Mesenchymal stem cell (in vitro differentiated cells and primary cell): ENCODE results near the gene PIP5K1B.

ENCODE experiments used
- DNase-seq: peaks from one replicate; pipeline ENCODE4 v3.0.0-alpha.2; 2013
- H2AFZ ChIP-seq: one replicate; pipeline ENCODE4 v1.6.1; 2013; ENCODE audit warnings: low read depth, mild to moderate bottlenecking, control low read depth, inconsistent platforms, low read length, moderate library complexity
- H2AK5ac ChIP-seq: 2 replicates; pipeline ENCODE4 v1.6.1; 2013; ENCODE audit warnings: low read length, moderate library complexity, mild to moderate bottlenecking, inconsistent platforms; ENCODE audit not compliant: severe bottlenecking
- H2BK120ac ChIP-seq: one replicate; pipeline ENCODE4 v1.6.1; 2013; ENCODE audit warnings: low read depth, mild to moderate bottlenecking, inconsistent platforms, low read length, moderate library complexity
- H2BK12ac ChIP-seq, 2 experiments: one replicate each; pipeline ENCODE4 v1.6.1; 2013; ENCODE audit warnings: inconsistent platforms in 2 of 2, low read length in 2 of 2, mild to moderate bottlenecking in 2 of 2, moderate library complexity in 2 of 2, control low read depth in 1 of 2
- H2BK15ac ChIP-seq: one replicate; pipeline ENCODE4 v1.6.1; 2013; ENCODE audit warnings: mild to moderate bottlenecking, low read depth, inconsistent platforms; ENCODE audit not compliant: poor library complexity, severe bottlenecking
- H2BK5ac ChIP-seq: 2 replicates; pipeline ENCODE4 v1.6.1; 2013; ENCODE audit warnings: low read depth, mild to moderate bottlenecking, low read length, control low read depth, inconsistent platforms; ENCODE audit not compliant: poor library complexity, severe bottlenecking
- H3K14ac ChIP-seq, 2 experiments: one replicate each; pipeline ENCODE4 v1.6.1; 2013; ENCODE audit warnings: inconsistent platforms in 2 of 2, low read length in 2 of 2, control low read depth in 1 of 2, mild to moderate bottlenecking in 1 of 2, moderate library complexity in 1 of 2
- H3K18ac ChIP-seq, 2 experiments: one replicate each; pipeline ENCODE4 v1.6.1; 2013; ENCODE audit warnings: inconsistent platforms in 2 of 2, low read length in 2 of 2, control low read depth in 1 of 2, low read depth in 1 of 2, mild to moderate bottlenecking in 1 of 2
- H3K23ac ChIP-seq, 2 experiments: one replicate each; pipeline ENCODE4 v1.6.1; 2013; ENCODE audit warnings: inconsistent platforms in 2 of 2, low read length in 2 of 2, mild to moderate bottlenecking in 2 of 2, moderate library complexity in 2 of 2, control low read depth in 1 of 2
- H3K27ac ChIP-seq: 2 replicates; pipeline ENCODE4 v1.5.1; 2013; ENCODE audit warnings: mild to moderate bottlenecking, moderate library complexity, low read length, control low read depth, inconsistent platforms; ENCODE audit not compliant: poor library complexity, severe bottlenecking
- H3K27me3 ChIP-seq, 2 experiments: 2 replicates each; pipeline versions ENCODE4 v1.6.1 to v1.7.0; 2013; ENCODE audit warnings: low read length in 2 of 2, mild to moderate bottlenecking in 2 of 2, moderate library complexity in 2 of 2, control low read depth in 1 of 2, inconsistent platforms in 1 of 2; ENCODE audit not compliant: control insufficient read depth in 1 of 2, insufficient read depth in 1 of 2
- H3K36me3 ChIP-seq, 2 experiments: 2 replicates each; pipeline versions ENCODE4 v1.6.1 to v1.7.0; 2013; ENCODE audit warnings: low read length in 2 of 2, control low read depth in 1 of 2, inconsistent platforms in 1 of 2, low read depth in 1 of 2, mild to moderate bottlenecking in 1 of 2; ENCODE audit not compliant: insufficient read depth in 2 of 2, control insufficient read depth in 1 of 2
- H3K4ac ChIP-seq, 2 experiments: one replicate each; pipeline ENCODE4 v1.6.1; 2013; ENCODE audit warnings: inconsistent platforms in 2 of 2, low read length in 2 of 2, mild to moderate bottlenecking in 2 of 2, moderate library complexity in 2 of 2, control low read depth in 1 of 2, low read depth in 1 of 2
- H3K4me1 ChIP-seq: 2 replicates; pipeline ENCODE4 v1.6.1; 2013; ENCODE audit warnings: low read depth, low read length, control low read depth; ENCODE audit not compliant: control insufficient read depth, insufficient read depth
- H3K4me2 ChIP-seq: 2 replicates; pipeline ENCODE4 v1.6.1; 2013; ENCODE audit warnings: low read length, mild to moderate bottlenecking, inconsistent platforms; ENCODE audit not compliant: poor library complexity, severe bottlenecking
- H3K4me3 ChIP-seq, 2 experiments: 2 replicates each; pipeline versions ENCODE4 v1.5.1 to v1.7.0; 2013; ENCODE audit warnings: low read length in 2 of 2, mild to moderate bottlenecking in 2 of 2, control low read depth in 1 of 2, low read depth in 1 of 2; ENCODE audit not compliant: insufficient read depth in 1 of 2
- H3K79me1 ChIP-seq: replicated peaks from 2 replicates; pipeline ENCODE4 v1.6.1; 2013; ENCODE audit warnings: mild to moderate bottlenecking, control low read depth, low read length, inconsistent platforms; ENCODE audit not compliant: poor library complexity, severe bottlenecking
- H3K9ac ChIP-seq: 2 replicates; pipeline ENCODE4 v1.7.0; 2013; ENCODE audit warnings: mild to moderate bottlenecking, low read length, moderate library complexity
- H3K9me3 ChIP-seq: 2 replicates; pipeline ENCODE4 v1.7.0; 2013; ENCODE audit warnings: mild to moderate bottlenecking, low read length; ENCODE audit not compliant: control insufficient read depth
- H4K8ac ChIP-seq: one replicate; pipeline ENCODE4 v1.6.1; 2013; ENCODE audit warnings: inconsistent platforms, mild to moderate bottlenecking, low read length, moderate library complexity
- H4K91ac ChIP-seq: one replicate; pipeline ENCODE4 v1.6.1; 2013; ENCODE audit warnings: mild to moderate bottlenecking, low read length, inconsistent platforms
- WGBS: methylation state at CpG from one replicate; pipeline ENCODE4 v1.1.7; 2013; ENCODE audit warnings: mixed read lengths; 5-methylcytosine and 5-hydroxymethylcytosine counted together

PIP5K1B gene

DNA sequence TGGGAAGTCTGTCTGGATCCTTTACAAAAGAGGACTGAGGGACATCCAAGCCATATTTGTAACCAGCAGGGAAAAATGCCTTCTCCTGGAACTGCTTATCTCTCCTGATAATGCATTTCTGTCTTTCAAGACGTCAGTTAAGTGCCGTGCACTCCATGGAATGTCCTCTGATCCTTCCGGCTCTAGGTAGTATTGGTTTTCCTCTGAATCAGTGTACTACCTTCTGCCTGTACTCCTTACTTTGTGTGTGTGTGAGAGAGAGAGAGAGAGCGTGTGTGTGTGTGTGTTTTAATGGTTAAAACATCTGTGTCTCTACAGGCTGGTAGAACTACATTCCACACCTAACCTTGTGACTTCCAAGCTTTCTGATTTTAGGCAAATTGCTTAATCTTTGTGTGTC lies 89.9 kb downstream of the PIP5K1B start:
- Histone ChIP-seq H3K9me3 (no peaks in the 10 kb centered on the region), H3K36me3 (no peaks in the 10 kb centered on the region), H3K18ac (no peak overlapping the region), H3K4ac (no peak overlapping the region), H2BK15ac (no peak overlapping the region), H3K27me3 (peaks cover 0 to 5% of the 10 kb centered on the region in 2 experiments), H3K14ac (no peak overlapping the region), H2AK5ac (no peak overlapping the region), H2BK12ac (no peak overlapping the region), H3K9ac (no peak overlapping the region), H2BK120ac (no peak overlapping the region), H3K4me2 (no peak overlapping the region), H3K27ac (no peak overlapping the region), H3K4me3 (no peak overlapping the region), H2BK5ac (no peak overlapping the region), H3K79me1 (no peaks in the 10 kb centered on the region), H4K91ac (no peak overlapping the region), H3K4me1 (no peaks in the 10 kb centered on the region), H3K23ac (no peak overlapping the region), H2AFZ (no peak overlapping the region), H4K8ac (no peak overlapping the region)
- 41% methylated on average over 3 of the region's 4 CpGs for WGBS
- no peak for DNase-seq

DNA sequence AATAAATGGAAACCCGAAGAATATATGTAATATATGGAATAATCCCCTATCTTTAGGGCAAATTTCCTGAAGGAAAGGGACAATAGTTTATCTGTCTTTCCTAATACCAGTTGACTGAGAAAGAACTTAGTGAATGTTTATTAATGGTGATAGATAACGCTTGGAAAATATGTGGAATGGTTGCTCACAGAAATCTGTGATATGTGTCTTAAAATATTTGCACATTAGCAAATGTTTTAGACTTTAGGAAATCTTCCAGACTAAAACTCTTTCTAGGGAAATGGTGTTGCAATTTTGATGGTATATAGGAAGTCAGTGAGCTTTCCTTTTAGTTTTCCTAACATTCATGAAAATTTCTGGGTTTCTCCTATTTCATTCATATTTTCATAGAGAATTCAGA lies 90.4 kb downstream of the PIP5K1B start:
- no peaks in the 10 kb centered on the region for H3K9me3 ChIP-seq
- DNase-seq: no peak
- H3K9ac ChIP-seq: no peak overlapping the region
- H3K23ac ChIP-seq: no peak overlapping the region
- H3K4ac ChIP-seq: no peak overlapping the region
- H3K27me3 ChIP-seq: peaks cover 0 to 5% of the 10 kb centered on the region in 2 experiments
- H2AFZ ChIP-seq: no peak overlapping the region
- no peaks in the 10 kb centered on the region for H3K79me1 ChIP-seq
- H3K4me1 ChIP-seq: no peaks in the 10 kb centered on the region
- H2BK120ac ChIP-seq: no peak overlapping the region
- H2BK12ac ChIP-seq: no peak overlapping the region
- no peak overlapping the region for H3K27ac ChIP-seq
- 86% methylated on average over 1 of the region's 2 CpGs for WGBS
- no peaks in the 10 kb centered on the region for H3K36me3 ChIP-seq
- H3K4me3 ChIP-seq: no peak overlapping the region
- H4K8ac ChIP-seq: no peak overlapping the region
- H2BK5ac ChIP-seq: no peak overlapping the region
- no peak overlapping the region for H3K14ac ChIP-seq
- no peak overlapping the region for H2BK15ac ChIP-seq
- H2AK5ac ChIP-seq: no peak overlapping the region
- H4K91ac ChIP-seq: no peak overlapping the region
- no peak overlapping the region for H3K4me2 ChIP-seq
- no peak overlapping the region for H3K18ac ChIP-seq

DNA sequence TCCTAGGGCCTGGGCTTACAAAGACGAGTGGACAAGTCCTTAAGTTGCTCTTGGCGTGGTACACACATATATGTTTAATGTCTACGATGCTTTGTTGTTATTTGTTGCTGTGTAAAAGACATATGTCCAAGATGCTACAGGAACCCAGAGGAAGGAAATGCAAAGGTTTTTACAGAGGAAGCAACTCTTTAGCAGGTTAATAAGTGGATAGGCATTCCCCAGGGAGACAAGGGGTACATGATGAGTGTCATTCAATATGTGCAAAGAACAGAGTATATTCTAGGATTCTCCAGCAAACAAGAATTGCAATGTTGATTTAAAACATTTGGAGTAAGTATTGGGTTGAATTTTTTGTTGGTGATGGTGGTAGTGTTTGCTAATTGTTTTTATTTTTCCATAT lies 92.1 kb downstream of the PIP5K1B start:
- no peak overlapping the region for H3K4me3 ChIP-seq
- no peak overlapping the region for H4K91ac ChIP-seq
- H3K36me3 ChIP-seq: no peaks in the 10 kb centered on the region
- no peak overlapping the region for H3K18ac ChIP-seq
- H3K27me3 ChIP-seq: peaks cover 0 to 5% of the 10 kb centered on the region in 2 experiments
- H2BK120ac ChIP-seq: no peak overlapping the region
- H2BK12ac ChIP-seq: no peak overlapping the region
- H2BK5ac ChIP-seq: no peak overlapping the region
- H3K4ac ChIP-seq: no peak overlapping the region
- H3K9ac ChIP-seq: no peak overlapping the region
- no peak overlapping the region for H3K27ac ChIP-seq
- no peak overlapping the region for H3K14ac ChIP-seq
- no peak overlapping the region for H4K8ac ChIP-seq
- no peak overlapping the region for H2AK5ac ChIP-seq
- H3K79me1 ChIP-seq: no peaks in the 10 kb centered on the region
- no peak overlapping the region for H3K23ac ChIP-seq
- DNase-seq: no peak
- no peak overlapping the region for H2BK15ac ChIP-seq
- H3K9me3 ChIP-seq: no peaks in the 10 kb centered on the region
- no peak overlapping the region for H3K4me2 ChIP-seq
- H2AFZ ChIP-seq: no peak overlapping the region
- WGBS: 67% methylated on average over 3 of the region's 3 CpGs
- H3K4me1 ChIP-seq: no peaks in the 10 kb centered on the region

DNA sequence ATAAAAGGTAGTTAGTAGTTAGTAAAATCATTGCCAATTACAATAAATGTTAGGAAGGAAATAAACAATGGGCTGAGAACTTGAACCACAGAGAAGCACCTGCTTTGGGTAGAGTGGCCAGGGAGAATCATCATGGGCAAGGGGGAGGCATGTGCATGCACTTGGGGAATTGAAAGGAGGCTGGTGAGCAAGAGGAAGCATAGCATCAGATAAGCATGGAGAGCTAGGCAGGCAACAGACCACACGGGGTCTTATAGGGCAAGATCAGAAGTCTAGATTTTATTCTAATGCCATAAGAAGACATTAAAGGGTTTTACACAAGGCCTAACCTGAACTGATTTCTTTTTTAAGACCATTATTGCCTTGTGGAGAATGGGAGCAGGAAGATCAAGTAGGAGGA lies 93.4 kb downstream of the PIP5K1B start:
- no peaks in the 10 kb centered on the region for H3K79me1 ChIP-seq

More for the DNA sequence above, 93.4 kb downstream of the PIP5K1B start:
- H2BK5ac ChIP-seq: no peak overlapping the region
- H3K9me3 ChIP-seq: no peaks in the 10 kb centered on the region
- H3K18ac ChIP-seq: no peak overlapping the region
- H3K14ac ChIP-seq: no peak overlapping the region
- H3K4me1 ChIP-seq: no peaks in the 10 kb centered on the region
- DNase-seq: no peak
- H2BK120ac ChIP-seq: no peak overlapping the region
- no peak overlapping the region for H3K4me2 ChIP-seq
- H2AFZ ChIP-seq: no peak overlapping the region
- no peak overlapping the region for H3K9ac ChIP-seq
- H4K8ac ChIP-seq: no peak overlapping the region
- H4K91ac ChIP-seq: no peak overlapping the region
- H2BK15ac ChIP-seq: no peak overlapping the region
- no peak overlapping the region for H3K27ac ChIP-seq
- H2BK12ac ChIP-seq: no peak overlapping the region
- H3K23ac ChIP-seq: no peak overlapping the region
- H3K4me3 ChIP-seq: no peak overlapping the region
- 67% methylated on average over 1 of the region's 1 CpG for WGBS
- no peak overlapping the region for H3K4ac ChIP-seq
- H3K36me3 ChIP-seq: no peaks in the 10 kb centered on the region
- H2AK5ac ChIP-seq: no peak overlapping the region
- H3K27me3 ChIP-seq: peaks cover 7 to 9% of the 10 kb centered on the region in 2 experiments
